HFFc6 (cell line): ENCODE results near the gene TPK1. TPM values are rescaled to one million over a fixed set of nuclear protein-coding genes. Genes with fewer than 3 reads are reported as not detected.

Experiments used
- DNase-seq: peaks from one replicate; pipeline ENCODE4 v3.0.0-alpha.2; 2018
- H3K27ac Mint-ChIP-seq: 2 replicates; pipeline ENCODE4 v1.8.0; 2020; ENCODE audit warnings: mild to moderate bottlenecking, mixed read lengths
- H3K27me3 Mint-ChIP-seq: 2 replicates; pipeline ENCODE4 v1.8.0; 2021; ENCODE audit warnings: mild to moderate bottlenecking, moderate library complexity, mixed read lengths; ENCODE audit not compliant: insufficient read depth
- H3K36me3 Mint-ChIP-seq: 2 replicates; pipeline ENCODE4 v1.8.0; 2021; ENCODE audit warnings: low read depth, mixed read lengths
- H3K4me1 Mint-ChIP-seq: 2 replicates; pipeline ENCODE4 v1.8.0; 2020; ENCODE audit warnings: low read depth, mixed read lengths
- H3K4me3 Mint-ChIP-seq: 2 replicates; pipeline ENCODE4 v1.8.0; 2020; ENCODE audit warnings: mild to moderate bottlenecking, moderate library complexity, mixed read lengths
- H3K9me3 Mint-ChIP-seq: 2 replicates; pipeline ENCODE4 v1.8.0; 2020; ENCODE audit warnings: mild to moderate bottlenecking, mixed read lengths
- CTCF ChIP-seq: fragments of 200-600 bp; sonication (generic); IDR thresholded peaks from 2 replicates; pipeline ENCODE4 v1.5.0; 2021; ENCODE audit warnings: antibody characterized with exemption, mild to moderate bottlenecking
- total RNA-seq, 6 experiments: library from RNA; stranded (reverse); fragmentation: NEBNext Ultra II Directional; extraction: Animal tissue kit (Norgen Biotek cat#: 25700); gene quantifications; 2 replicates in 1 of 6; 3 replicates in 5 of 6; pipeline ENCODE4 v1.2.3, GENCODE V29; 2021

The TPK1 gene
- total RNA-seq, 6 experiments from 2014 or later, result 0.11 to 0.82 (median 0.55) TPM; not detected in 2

- no peak for DNase-seq
- H3K36me3 Mint-ChIP-seq, result no peaks in the 10 kb centered on the region
- H3K4me3 Mint-ChIP-seq, result no peak overlapping the region
- H3K9me3 Mint-ChIP-seq, result peaks cover 47% of the 10 kb centered on the region
- no peaks in the 10 kb centered on the region for H3K27me3 Mint-ChIP-seq
- TF ChIP-seq CTCF, result no peak
- no peak overlapping the region for H3K27ac Mint-ChIP-seq
- no peaks in the 10 kb centered on the region for H3K4me1 Mint-ChIP-seq
Observed at GRCh38 chr7:144628176-144628575, 207.7 kb downstream of the TPK1 start.

- Mint-ChIP-seq H3K36me3 (no peaks in the 10 kb centered on the region), H3K9me3 (peaks cover 57% of the 10 kb centered on the region), H3K4me1 (no peaks in the 10 kb centered on the region), H3K4me3 (no peak overlapping the region), H3K27ac (no peak overlapping the region), H3K27me3 (no peaks in the 10 kb centered on the region)
- no peak for DNase-seq
- no peak for TF ChIP-seq CTCF
Observed at GRCh38 chr7:144622745-144623144, 213.1 kb downstream of the TPK1 start.

GRCh38 chr7:144606261-144606660, 229.6 kb downstream of the TPK1 start:
- TF ChIP-seq CTCF, result no peak

GRCh38 chr7:144596953-144597352, 238.9 kb downstream of the TPK1 start:
- H3K27me3 Mint-ChIP-seq, result no peaks in the 10 kb centered on the region
- no peaks in the 10 kb centered on the region for H3K36me3 Mint-ChIP-seq
- H3K27ac Mint-ChIP-seq, result no peak overlapping the region
- no peak for TF ChIP-seq CTCF
- H3K4me3 Mint-ChIP-seq, result no peak overlapping the region
- H3K9me3 Mint-ChIP-seq, result peaks cover 36% of the 10 kb centered on the region
- no peak for DNase-seq
- H3K4me1 Mint-ChIP-seq, result no peaks in the 10 kb centered on the region

More at GRCh38 chr7:144606261-144606660, 229.6 kb downstream of the TPK1 start:
- no peaks in the 10 kb centered on the region for H3K4me1 Mint-ChIP-seq
- no peak overlapping the region for H3K4me3 Mint-ChIP-seq
- H3K27ac Mint-ChIP-seq, result no peak overlapping the region
- DNase-seq, result no peak
- H3K36me3 Mint-ChIP-seq, result no peaks in the 10 kb centered on the region
- H3K27me3 Mint-ChIP-seq, result no peaks in the 10 kb centered on the region
- peaks cover 16% of the 10 kb centered on the region for H3K9me3 Mint-ChIP-seq

- no peak for DNase-seq
- TF ChIP-seq CTCF, result no peak
- Mint-ChIP-seq H3K27me3 (no peaks in the 10 kb centered on the region), H3K27ac (no peak overlapping the region), H3K4me3 (no peak overlapping the region), H3K9me3 (peaks cover 31% of the 10 kb centered on the region), H3K4me1 (no peaks in the 10 kb centered on the region), H3K36me3 (no peaks in the 10 kb centered on the region)
Observed at GRCh38 chr7:144594580-144594979, 241.3 kb downstream of the TPK1 start.

GRCh38 chr7:144588559-144589051, 247.2 kb downstream of the TPK1 start:
- DNase-seq, result no peak
- peaks cover 22% of the 10 kb centered on the region for H3K9me3 Mint-ChIP-seq
- H3K4me1 Mint-ChIP-seq, result no peaks in the 10 kb centered on the region
- H3K27me3 Mint-ChIP-seq, result no peaks in the 10 kb centered on the region
- no peak overlapping the region for H3K4me3 Mint-ChIP-seq
- TF ChIP-seq CTCF, result no peak
- no peak overlapping the region for H3K27ac Mint-ChIP-seq
- no peaks in the 10 kb centered on the region for H3K36me3 Mint-ChIP-seq
